ENCODE results near the gene LARGE2. TPM values are rescaled to one million over a fixed set of nuclear protein-coding genes. Genes with fewer than 3 reads are reported as not detected.

LARGE2 gene
- total RNA-seq, 1 donor, result not detected

DNA sequence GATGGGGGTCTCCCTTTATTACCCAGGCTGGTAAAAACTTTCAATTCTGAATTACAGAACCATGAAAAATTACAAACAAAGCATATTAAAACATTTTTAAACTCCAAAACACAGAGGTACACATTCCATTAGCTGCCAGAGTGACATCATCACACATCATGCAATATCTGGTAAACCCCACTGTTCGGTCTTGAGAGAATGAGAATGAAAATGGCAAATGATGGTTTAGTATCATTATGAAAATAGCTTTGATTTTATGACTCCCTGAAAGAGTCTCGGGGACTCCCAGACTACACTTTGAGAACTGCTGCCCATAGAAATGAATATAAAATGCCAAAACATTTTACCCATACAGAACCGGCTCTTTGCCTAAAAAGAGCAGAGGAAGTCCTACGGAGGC is 18.8 kb downstream of the LARGE2 start:
- H4K20me1 ChIP-seq (ENCODE audit: insufficient read depth, low read length), result peaks cover 3% of the 10 kb centered on the region
- no peaks in the 10 kb centered on the region for H3K27me3 ChIP-seq (ENCODE audit: insufficient read depth, low read length)
- H3K27ac ChIP-seq (ENCODE audit: low read depth, low read length), result no peak overlapping the region
- TF ChIP-seq, protein P1, sequence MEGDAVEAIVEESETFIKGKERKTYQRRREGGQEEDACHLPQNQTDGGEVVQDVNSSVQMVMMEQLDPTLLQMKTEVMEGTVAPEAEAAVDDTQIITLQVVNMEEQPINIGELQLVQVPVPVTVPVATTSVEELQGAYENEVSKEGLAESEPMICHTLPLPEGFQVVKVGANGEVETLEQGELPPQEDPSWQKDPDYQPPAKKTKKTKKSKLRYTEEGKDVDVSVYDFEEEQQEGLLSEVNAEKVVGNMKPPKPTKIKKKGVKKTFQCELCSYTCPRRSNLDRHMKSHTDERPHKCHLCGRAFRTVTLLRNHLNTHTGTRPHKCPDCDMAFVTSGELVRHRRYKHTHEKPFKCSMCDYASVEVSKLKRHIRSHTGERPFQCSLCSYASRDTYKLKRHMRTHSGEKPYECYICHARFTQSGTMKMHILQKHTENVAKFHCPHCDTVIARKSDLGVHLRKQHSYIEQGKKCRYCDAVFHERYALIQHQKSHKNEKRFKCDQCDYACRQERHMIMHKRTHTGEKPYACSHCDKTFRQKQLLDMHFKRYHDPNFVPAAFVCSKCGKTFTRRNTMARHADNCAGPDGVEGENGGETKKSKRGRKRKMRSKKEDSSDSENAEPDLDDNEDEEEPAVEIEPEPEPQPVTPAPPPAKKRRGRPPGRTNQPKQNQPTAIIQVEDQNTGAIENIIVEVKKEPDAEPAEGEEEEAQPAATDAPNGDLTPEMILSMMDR (IDR thresholded peaks at IDR 0.05; ENCODE audit: extremely low read depth, low read depth, low read length), result no peak
- H3K79me2 ChIP-seq (ENCODE audit: insufficient read depth, low read length), result no peaks in the 10 kb centered on the region
- no peaks in the 10 kb centered on the region for H3K9me3 ChIP-seq (ENCODE audit: low read depth, low read length)
- H3K4me1 ChIP-seq (ENCODE audit: insufficient read depth, low read length), result no peaks in the 10 kb centered on the region
- no peak overlapping the region for H2AFZ ChIP-seq (ENCODE audit: low read length)
- DNase-seq (ENCODE audit: insufficient read length, low spot score, missing footprints), result no peak
- no peak overlapping the region for H3K4me2 ChIP-seq (ENCODE audit: insufficient read depth, low read length)
- no peak overlapping the region for H3K4me3 ChIP-seq (ENCODE audit: insufficient read depth, low read length)
- peaks cover 40% of the 10 kb centered on the region for H3K36me3 ChIP-seq (ENCODE audit: insufficient read depth, low read length)

GRCh38 chr11:45942381-45942780 is 19.9 kb downstream of the LARGE2 start:
- H3K27me3 ChIP-seq (ENCODE audit: insufficient read depth, low read length), result no peaks in the 10 kb centered on the region
- TF ChIP-seq, protein P1 (IDR thresholded peaks at IDR 0.05; ENCODE audit: extremely low read depth, low read depth, low read length), result no peak
- no peak overlapping the region for H3K4me2 ChIP-seq (ENCODE audit: insufficient read depth, low read length)
- H3K4me1 ChIP-seq (ENCODE audit: insufficient read depth, low read length), result no peaks in the 10 kb centered on the region
- no peak for DNase-seq (ENCODE audit: insufficient read length, low spot score, missing footprints)
- H3K4me3 ChIP-seq (ENCODE audit: insufficient read depth, low read length), result no peak overlapping the region
- peaks cover 3% of the 10 kb centered on the region for H4K20me1 ChIP-seq (ENCODE audit: insufficient read depth, low read length)
- H3K79me2 ChIP-seq (ENCODE audit: insufficient read depth, low read length), result no peaks in the 10 kb centered on the region
- no peak overlapping the region for H2AFZ ChIP-seq (ENCODE audit: low read length)
- peaks cover 40% of the 10 kb centered on the region for H3K36me3 ChIP-seq (ENCODE audit: insufficient read depth, low read length)
- no peak overlapping the region for H3K27ac ChIP-seq (ENCODE audit: low read depth, low read length)
- H3K9me3 ChIP-seq (ENCODE audit: low read depth, low read length), result no peaks in the 10 kb centered on the region

- Histone ChIP-seq H3K27me3 (ENCODE audit: insufficient read depth, low read length) (no peaks in the 10 kb centered on the region), H3K4me2 (ENCODE audit: insufficient read depth, low read length) (no peak overlapping the region), H3K27ac (ENCODE audit: low read depth, low read length) (no peak overlapping the region), H2AFZ (ENCODE audit: low read length) (no peak overlapping the region), H3K79me2 (ENCODE audit: insufficient read depth, low read length) (no peaks in the 10 kb centered on the region), H3K36me3 (ENCODE audit: insufficient read depth, low read length) (peaks cover 50% of the 10 kb centered on the region), H3K9me3 (ENCODE audit: low read depth, low read length) (no peaks in the 10 kb centered on the region), H4K20me1 (ENCODE audit: insufficient read depth, low read length) (no peaks in the 10 kb centered on the region), H3K4me3 (ENCODE audit: insufficient read depth, low read length) (no peak overlapping the region), H3K4me1 (ENCODE audit: insufficient read depth, low read length) (no peaks in the 10 kb centered on the region)
- no peak for DNase-seq (ENCODE audit: insufficient read length, low spot score, missing footprints)
- TF ChIP-seq, protein P1 (IDR thresholded peaks at IDR 0.05; ENCODE audit: extremely low read depth, low read depth, low read length), result no peak
Observed at GRCh38 chr11:45945397-45945999, 23.0 kb downstream of the LARGE2 start.

GRCh38 chr11:45947885-45948284 is 25.4 kb downstream of the LARGE2 start:
- H3K27me3 ChIP-seq (ENCODE audit: insufficient read depth, low read length), result no peaks in the 10 kb centered on the region
- TF ChIP-seq, protein P1 (IDR thresholded peaks at IDR 0.05; ENCODE audit: extremely low read depth, low read depth, low read length), result no peak
- no peaks in the 10 kb centered on the region for H3K9me3 ChIP-seq (ENCODE audit: low read depth, low read length)
- DNase-seq (ENCODE audit: insufficient read length, low spot score, missing footprints), result no peak
- H3K27ac ChIP-seq (ENCODE audit: low read depth, low read length), result no peak overlapping the region
- H3K4me1 ChIP-seq (ENCODE audit: insufficient read depth, low read length), result no peaks in the 10 kb centered on the region
- no peak overlapping the region for H2AFZ ChIP-seq (ENCODE audit: low read length)
- peaks cover 40% of the 10 kb centered on the region for H3K36me3 ChIP-seq (ENCODE audit: insufficient read depth, low read length)
- H4K20me1 ChIP-seq (ENCODE audit: insufficient read depth, low read length), result no peaks in the 10 kb centered on the region
- no peaks in the 10 kb centered on the region for H3K79me2 ChIP-seq (ENCODE audit: insufficient read depth, low read length)
- H3K4me2 ChIP-seq (ENCODE audit: insufficient read depth, low read length), result no peak overlapping the region
- no peak overlapping the region for H3K4me3 ChIP-seq (ENCODE audit: insufficient read depth, low read length)

All from osteoblast (primary cell).